Gastroesophageal sphincter (tissue), 4 donors: ENCODE results near the gene ING2. TPM values are rescaled to one million over a fixed set of nuclear protein-coding genes. Genes with fewer than 3 reads are reported as not detected.
A peak's percentile ranks its signal among the peaks of the same experiment; 100 is the strongest.

Source experiments
- ATAC-seq: fragments of 150-250 bp; one replicate; pipeline ENCODE4 v1.9.1; 2016; ENCODE audit warnings: mild to moderate bottlenecking, moderate library complexity
- H3K27ac ChIP-seq, 4 donors: fragments of 200-600 bp; sonication (generic) in 3 of 4; 1 replicate in 3 of 4; 2 replicates in 1 of 4; pipeline ENCODE4 v1.5.1; 2016 to 2019
- H3K27me3 ChIP-seq: fragments of 200-600 bp; sonication (generic); one replicate; pipeline ENCODE4 v1.5.1; 2019
- H3K36me3 ChIP-seq, 2 donors: fragments of 200-600 bp; sonication (generic); one replicate each; pipeline ENCODE4 v1.5.1; 2019; ENCODE audit warnings: control low read depth in 1 of 2
- H3K4me1 ChIP-seq, 3 donors: fragments of 200-600 bp; sonication (generic); 1 replicate in 2 of 3; 2 replicates in 1 of 3; pipeline ENCODE4 v1.5.1; 2016 to 2019; ENCODE audit warnings: control low read depth in 2 of 3
- H3K4me3 ChIP-seq, 2 donors: fragments of 200-600 bp; sonication (generic); one replicate each; pipeline ENCODE4 v1.5.1; 2019; ENCODE audit warnings: mild to moderate bottlenecking in 1 of 2, moderate library complexity in 1 of 2
- H3K9me3 ChIP-seq, 3 donors: fragments of 200-600 bp; sonication (generic); one replicate each; pipeline ENCODE4 v1.5.1; 2017 to 2019; ENCODE audit warnings: control low read depth in 2 of 3
- CTCF ChIP-seq, 4 experiments: fragments of 200-600 bp in 2 of 4; fragments of 450-650 bp in 2 of 4; sonication (generic) in 1 of 4; IDR thresholded peaks; one replicate each; pipeline ENCODE4 v1.5.1; 2017 to 2019; ENCODE audit warnings: antibody characterized with exemption in 4 of 4, mild to moderate bottlenecking in 2 of 4, moderate library complexity in 2 of 4
- EP300 ChIP-seq: sonication (generic); formaldehyde crosslinking; IDR thresholded peaks from one replicate; pipeline ENCODE4 v1.6.1; 2017; ENCODE audit warnings: antibody characterized with exemption, mild to moderate bottlenecking
- POLR2A ChIP-seq, 2 donors: fragments of 450-650 bp; IDR thresholded peaks; one replicate each; pipeline ENCODE4 v1.6.1; 2017; ENCODE audit warnings: antibody characterized with exemption in 2 of 2, mild to moderate bottlenecking in 2 of 2, moderate library complexity in 1 of 2
- POLR2AphosphoS5 ChIP-seq: sonication (generic); formaldehyde crosslinking; IDR thresholded peaks from one replicate; pipeline ENCODE4 v1.6.1; 2017; ENCODE audit warnings: antibody characterized with exemption
- WGBS, 2 donors: methylation state at CpG; one replicate each; pipeline ENCODE4 v1.1.5; 2018; ENCODE audit warnings: low coverage in 1 of 2; 5-methylcytosine and 5-hydroxymethylcytosine counted together
- total RNA-seq, 4 donors: library from RNA; depleted of rRNA; stranded (reverse); fragments of >200 nt; gene quantifications; one replicate each; pipeline ENCODE4 v1.1.0, GENCODE V29; 2016

The ING2 gene
- total RNA-seq, 4 donors from 2014 or later = 27.9 to 64.4 (median 48.4) TPM

GRCh38 chr4:183506389-183506735 is 1.5 kb downstream of the ING2 start:
- ATAC-seq = no peak
- peaks cover 5 to 12% of the 10 kb centered on the region in 2 donors for H3K36me3 ChIP-seq
- H3K27ac ChIP-seq = peak overlapping the region; percentile 91 to 99 (median 98)
- H3K4me1 ChIP-seq = peaks cover 0 to 46% (median 8%) of the 10 kb centered on the region in 3 donors
- WGBS, 2 donors = 0% methylated on average over 11 to 12 of the region's 14 CpGs
- H3K27me3 ChIP-seq = no peaks in the 10 kb centered on the region
- H3K4me3 ChIP-seq = peak overlapping the region; percentile 73 to 97
- no peaks in the 10 kb centered on the region for H3K9me3 ChIP-seq
- no peak for TF ChIP-seq CTCF (IDR thresholded peaks at IDR 0.05)
- no peak for TF ChIP-seq POLR2A (IDR thresholded peaks at IDR 0.05)
- TF ChIP-seq POLR2AphosphoS5 = no peak
- TF ChIP-seq EP300 = no peak

GRCh38 chr4:183507925-183508696 is 3.3 kb downstream of the ING2 start:
- peak overlapping the region in 1 of 4 donors; percentile 91 for H3K27ac ChIP-seq
- H3K27me3 ChIP-seq = no peaks in the 10 kb centered on the region
- H3K4me3 ChIP-seq = no peak overlapping the region
- peaks cover 0 to 37% (median 5%) of the 10 kb centered on the region in 3 donors for H3K4me1 ChIP-seq
- peaks cover 5 to 25% of the 10 kb centered on the region in 2 donors for H3K36me3 ChIP-seq
- no peak for TF ChIP-seq POLR2A (IDR thresholded peaks at IDR 0.05)
- TF ChIP-seq CTCF (IDR thresholded peaks at IDR 0.05) = no peak
- no peak for TF ChIP-seq POLR2AphosphoS5
- 66 to 78% methylated on average over 6 of the region's 6 CpGs for WGBS, 2 donors
- no peak for ATAC-seq
- H3K9me3 ChIP-seq = no peaks in the 10 kb centered on the region

- Histone ChIP-seq H3K36me3 (peaks cover 5 to 25% of the 10 kb centered on the region in 2 donors), H3K27ac (peak overlapping the region in 2 of 4 donors; percentile 19 to 91), H3K4me1 (peaks cover 0 to 36% (median 5%) of the 10 kb centered on the region in 3 donors), H3K4me3 (no peak overlapping the region), H3K27me3 (no peaks in the 10 kb centered on the region), H3K9me3 (no peaks in the 10 kb centered on the region)
- TF ChIP-seq POLR2A (IDR thresholded peaks at IDR 0.05) = no peak
- no peak for TF ChIP-seq EP300
- no peak for TF ChIP-seq CTCF (IDR thresholded peaks at IDR 0.05)
- no peak for TF ChIP-seq POLR2AphosphoS5
- no peak for ATAC-seq
- 67 to 77% methylated on average over 5 to 6 of the region's 6 CpGs for WGBS, 2 donors
Observed at GRCh38 chr4:183508697-183509335, 4.0 kb downstream of the ING2 start.

- no peaks in the 10 kb centered on the region for H3K9me3 ChIP-seq
- 78 to 88% methylated on average over 6 of the region's 6 CpGs for WGBS, 2 donors
- H3K4me3 ChIP-seq = no peak overlapping the region
- ATAC-seq = no peak
- H3K27ac ChIP-seq = no peak overlapping the region
- no peak for TF ChIP-seq EP300
- TF ChIP-seq POLR2A (IDR thresholded peaks at IDR 0.05) = no peak
- TF ChIP-seq POLR2AphosphoS5 = no peak
- TF ChIP-seq CTCF (IDR thresholded peaks at IDR 0.05) = no peak
- no peaks in the 10 kb centered on the region for H3K27me3 ChIP-seq
- peaks cover 0 to 23% (median 0%) of the 10 kb centered on the region in 3 donors for H3K4me1 ChIP-seq
- peaks cover 4 to 22% of the 10 kb centered on the region in 2 donors for H3K36me3 ChIP-seq
Observed at GRCh38 chr4:183515411-183515810, 10.6 kb downstream of the ING2 start.

GRCh38 chr4:183517194-183517593 is 12.3 kb downstream of the ING2 start:
- Histone ChIP-seq H3K4me3 (no peak overlapping the region), H3K9me3 (no peaks in the 10 kb centered on the region), H3K36me3 (peaks cover 0 to 4% of the 10 kb centered on the region in 2 donors), H3K27me3 (no peaks in the 10 kb centered on the region), H3K27ac (no peak overlapping the region), H3K4me1 (peaks cover 0 to 23% (median 0%) of the 10 kb centered on the region in 3 donors)
- 79 to 89% methylated on average over 2 of the region's 2 CpGs for WGBS, 2 donors
- TF ChIP-seq POLR2A (IDR thresholded peaks at IDR 0.05) = no peak
- no peak for ATAC-seq
